ENCODE measurements around the gene PKIG. TPM values are rescaled to one million over a fixed set of nuclear protein-coding genes. Genes with fewer than 3 reads are reported as not detected.
A peak's percentile ranks its signal among the peaks of the same experiment; 100 is the strongest.

The PKIG gene
- total and polyA plus RNA-seq, 10 of the 15 experiments (the other 5 are each of a cell fraction or from before 2014, with no cell fraction given), result 5.7 to 82.3 (median 39.7) TPM

DNA sequence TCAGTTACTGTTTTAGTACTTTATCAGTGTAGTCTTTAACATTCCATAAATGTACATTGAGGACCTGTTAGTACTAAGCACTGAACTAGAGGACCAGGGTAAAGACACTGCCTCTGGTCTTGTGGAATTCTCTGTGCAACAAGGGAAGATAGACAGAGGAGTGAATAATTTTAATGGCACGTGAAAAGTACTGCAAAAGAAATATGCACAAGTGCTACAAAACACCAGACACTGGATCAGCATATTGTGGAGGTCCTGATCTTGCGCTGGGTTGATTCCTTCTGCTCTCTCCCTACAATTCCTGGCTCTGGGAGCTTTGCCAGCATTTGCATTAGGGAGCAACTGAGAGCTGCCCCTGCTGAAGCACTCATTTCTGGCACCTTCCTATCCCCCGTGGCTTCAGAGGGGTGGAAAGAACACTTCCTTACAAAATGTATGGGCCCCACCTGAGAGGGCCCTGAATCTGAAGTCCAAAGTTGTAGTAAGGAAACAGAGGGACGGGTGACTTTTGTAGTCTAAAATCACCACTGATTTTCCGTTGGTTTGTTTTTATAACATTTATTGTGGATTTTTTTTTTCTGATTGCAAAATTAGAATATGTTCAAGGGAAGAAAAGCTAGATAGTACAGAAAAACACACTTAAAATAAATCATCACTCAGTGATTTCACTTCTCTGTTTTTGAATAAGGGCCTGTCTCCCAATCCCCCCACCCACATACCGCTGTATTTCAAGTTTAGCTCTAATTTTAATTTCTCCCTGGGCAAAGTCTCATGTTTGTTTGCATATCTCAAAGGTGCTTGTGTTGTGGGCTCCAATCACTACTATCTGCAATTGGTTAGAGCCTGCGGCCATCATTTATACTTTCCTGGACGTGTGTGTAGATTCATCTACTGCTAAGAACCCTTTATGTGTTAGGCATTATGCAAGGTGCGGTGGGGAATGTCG is 4.9 kb downstream of the PKIG start (continued):
- TF ChIP-seq, protein P1, sequence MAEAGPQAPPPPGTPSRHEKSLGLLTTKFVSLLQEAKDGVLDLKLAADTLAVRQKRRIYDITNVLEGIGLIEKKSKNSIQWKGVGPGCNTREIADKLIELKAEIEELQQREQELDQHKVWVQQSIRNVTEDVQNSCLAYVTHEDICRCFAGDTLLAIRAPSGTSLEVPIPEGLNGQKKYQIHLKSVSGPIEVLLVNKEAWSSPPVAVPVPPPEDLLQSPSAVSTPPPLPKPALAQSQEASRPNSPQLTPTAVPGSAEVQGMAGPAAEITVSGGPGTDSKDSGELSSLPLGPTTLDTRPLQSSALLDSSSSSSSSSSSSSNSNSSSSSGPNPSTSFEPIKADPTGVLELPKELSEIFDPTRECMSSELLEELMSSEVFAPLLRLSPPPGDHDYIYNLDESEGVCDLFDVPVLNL (IDR thresholded peaks at IDR 0.05; ENCODE audit: low read depth, low read length), result no peak
- TF ChIP-seq HDAC2 (IDR thresholded peaks at IDR 0.05), result no peak
- TF ChIP-seq WRNIP1 (IDR thresholded peaks at IDR 0.05; ENCODE audit: borderline replicate concordance, low read depth, low read length), result no peak
- TF ChIP-seq NR2C1 (IDR thresholded peaks at IDR 0.05), result no peak
- TF ChIP-seq EED (IDR thresholded peaks at IDR 0.05; ENCODE audit: low read depth), result peak; percentile 40; the same call in 1 of the 2 replicates
- TF ChIP-seq RCOR1 (conservative IDR thresholded peaks at IDR 0.05; ENCODE audit: low read depth, low read length), result no peak
- no peak for TF ChIP-seq MYB (IDR thresholded peaks at IDR 0.05; ENCODE audit: borderline replicate concordance, low read depth, low read length)
- TF ChIP-seq, protein P2, sequence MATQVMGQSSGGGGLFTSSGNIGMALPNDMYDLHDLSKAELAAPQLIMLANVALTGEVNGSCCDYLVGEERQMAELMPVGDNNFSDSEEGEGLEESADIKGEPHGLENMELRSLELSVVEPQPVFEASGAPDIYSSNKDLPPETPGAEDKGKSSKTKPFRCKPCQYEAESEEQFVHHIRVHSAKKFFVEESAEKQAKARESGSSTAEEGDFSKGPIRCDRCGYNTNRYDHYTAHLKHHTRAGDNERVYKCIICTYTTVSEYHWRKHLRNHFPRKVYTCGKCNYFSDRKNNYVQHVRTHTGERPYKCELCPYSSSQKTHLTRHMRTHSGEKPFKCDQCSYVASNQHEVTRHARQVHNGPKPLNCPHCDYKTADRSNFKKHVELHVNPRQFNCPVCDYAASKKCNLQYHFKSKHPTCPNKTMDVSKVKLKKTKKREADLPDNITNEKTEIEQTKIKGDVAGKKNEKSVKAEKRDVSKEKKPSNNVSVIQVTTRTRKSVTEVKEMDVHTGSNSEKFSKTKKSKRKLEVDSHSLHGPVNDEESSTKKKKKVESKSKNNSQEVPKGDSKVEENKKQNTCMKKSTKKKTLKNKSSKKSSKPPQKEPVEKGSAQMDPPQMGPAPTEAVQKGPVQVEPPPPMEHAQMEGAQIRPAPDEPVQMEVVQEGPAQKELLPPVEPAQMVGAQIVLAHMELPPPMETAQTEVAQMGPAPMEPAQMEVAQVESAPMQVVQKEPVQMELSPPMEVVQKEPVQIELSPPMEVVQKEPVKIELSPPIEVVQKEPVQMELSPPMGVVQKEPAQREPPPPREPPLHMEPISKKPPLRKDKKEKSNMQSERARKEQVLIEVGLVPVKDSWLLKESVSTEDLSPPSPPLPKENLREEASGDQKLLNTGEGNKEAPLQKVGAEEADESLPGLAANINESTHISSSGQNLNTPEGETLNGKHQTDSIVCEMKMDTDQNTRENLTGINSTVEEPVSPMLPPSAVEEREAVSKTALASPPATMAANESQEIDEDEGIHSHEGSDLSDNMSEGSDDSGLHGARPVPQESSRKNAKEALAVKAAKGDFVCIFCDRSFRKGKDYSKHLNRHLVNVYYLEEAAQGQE (IDR thresholded peaks at IDR 0.05; ENCODE audit: low read depth, low read length), result no peak
- TF ChIP-seq HDGF (IDR thresholded peaks at IDR 0.05), result no peak
- no peak for TF ChIP-seq ZNF207 (IDR thresholded peaks at IDR 0.05; ENCODE audit: borderline replicate concordance)
- TF ChIP-seq EP300 (IDR thresholded peaks at IDR 0.05; ENCODE audit: borderline replicate concordance in 1 of 2, control insufficient read depth in 1 of 2, low read depth in 2 of 2, low read length in 2 of 2), result peak; percentile 30 to 38; a peak in 1 of 4 replicates
- TF ChIP-seq TCF7 (IDR thresholded peaks at IDR 0.05; ENCODE audit: borderline replicate concordance), result no peak
- TF ChIP-seq GABPA (IDR thresholded peaks at IDR 0.05; ENCODE audit: low read depth), result no peak
- no peak for TF ChIP-seq SRF (IDR thresholded peaks at IDR 0.05; ENCODE audit: low read depth in 2 of 2, low read length in 2 of 2)
- no peak for TF ChIP-seq FOS (IDR thresholded peaks at IDR 0.05; ENCODE audit: borderline replicate concordance, extremely low read depth, insufficient read length)
- peak; percentile 53; the same call in 1 of the 3 replicates for TF ChIP-seq POU2F2 (IDR thresholded peaks at IDR 0.05; ENCODE audit: borderline replicate concordance, low read depth, low read length)
- TF ChIP-seq, protein P3, sequence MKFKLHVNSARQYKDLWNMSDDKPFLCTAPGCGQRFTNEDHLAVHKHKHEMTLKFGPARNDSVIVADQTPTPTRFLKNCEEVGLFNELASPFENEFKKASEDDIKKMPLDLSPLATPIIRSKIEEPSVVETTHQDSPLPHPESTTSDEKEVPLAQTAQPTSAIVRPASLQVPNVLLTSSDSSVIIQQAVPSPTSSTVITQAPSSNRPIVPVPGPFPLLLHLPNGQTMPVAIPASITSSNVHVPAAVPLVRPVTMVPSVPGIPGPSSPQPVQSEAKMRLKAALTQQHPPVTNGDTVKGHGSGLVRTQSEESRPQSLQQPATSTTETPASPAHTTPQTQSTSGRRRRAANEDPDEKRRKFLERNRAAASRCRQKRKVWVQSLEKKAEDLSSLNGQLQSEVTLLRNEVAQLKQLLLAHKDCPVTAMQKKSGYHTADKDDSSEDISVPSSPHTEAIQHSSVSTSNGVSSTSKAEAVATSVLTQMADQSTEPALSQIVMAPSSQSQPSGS (IDR thresholded peaks at IDR 0.05; ENCODE audit: low read length), result no peak; the same call in 1 of the 2 replicates
- no peak for TF ChIP-seq FOXM1 (IDR thresholded peaks at IDR 0.05; ENCODE audit: low read depth, low read length)
- TF ChIP-seq, protein P4, sequence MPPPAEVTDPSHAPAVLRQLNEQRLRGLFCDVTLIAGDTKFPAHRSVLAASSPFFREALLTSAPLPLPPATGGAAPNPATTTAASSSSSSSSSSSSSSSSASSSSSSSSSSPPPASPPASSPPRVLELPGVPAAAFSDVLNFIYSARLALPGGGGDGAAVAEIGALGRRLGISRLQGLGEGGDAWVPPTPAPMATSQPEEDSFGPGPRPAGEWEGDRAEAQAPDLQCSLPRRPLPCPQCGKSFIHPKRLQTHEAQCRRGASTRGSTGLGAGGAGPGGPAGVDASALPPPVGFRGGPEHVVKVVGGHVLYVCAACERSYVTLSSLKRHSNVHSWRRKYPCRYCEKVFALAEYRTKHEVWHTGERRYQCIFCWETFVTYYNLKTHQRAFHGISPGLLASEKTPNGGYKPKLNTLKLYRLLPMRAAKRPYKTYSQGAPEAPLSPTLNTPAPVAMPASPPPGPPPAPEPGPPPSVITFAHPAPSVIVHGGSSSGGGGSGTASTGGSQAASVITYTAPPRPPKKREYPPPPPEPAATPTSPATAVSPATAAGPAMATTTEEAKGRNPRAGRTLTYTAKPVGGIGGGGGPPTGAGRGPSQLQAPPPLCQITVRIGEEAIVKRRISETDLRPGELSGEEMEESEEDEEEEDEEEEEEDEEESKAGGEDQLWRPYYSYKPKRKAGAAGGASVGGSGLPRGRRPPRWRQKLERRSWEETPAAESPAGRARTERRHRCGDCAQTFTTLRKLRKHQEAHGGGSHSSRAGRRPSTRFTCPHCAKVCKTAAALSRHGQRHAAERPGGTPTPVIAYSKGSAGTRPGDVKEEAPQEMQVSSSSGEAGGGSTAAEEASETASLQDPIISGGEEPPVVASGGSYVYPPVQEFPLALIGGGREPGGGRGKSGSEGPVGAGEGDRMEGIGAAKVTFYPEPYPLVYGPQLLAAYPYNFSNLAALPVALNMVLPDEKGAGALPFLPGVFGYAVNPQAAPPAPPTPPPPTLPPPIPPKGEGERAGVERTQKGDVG (CRISPR knock-in tag; IDR thresholded peaks at IDR 0.05), result no peak
- peak; percentile 20 to 45; a peak in 1 of 4 replicates for TF ChIP-seq BHLHE40 (IDR thresholded peaks at IDR 0.05; ENCODE audit: borderline replicate concordance in 1 of 2, low read depth in 2 of 2, low read length in 1 of 2)
